Measurements from ENCODE around the gene ZC3H12D.
A peak's percentile ranks its signal among the peaks of the same experiment; 100 is the strongest.

The ZC3H12D gene

GRCh38 chr6:149428606-149429005, 56.2 kb downstream of the ZC3H12D start:
- no peak overlapping the region for H3K4me3 ChIP-seq (ENCODE audit: low read length)
- no peak for DNase-seq (ENCODE audit: low read depth)
- TF ChIP-seq CTCF (conservative IDR thresholded peaks at IDR 0.05; ENCODE audit: low read depth, low read length), result no peak

- DNase-seq (ENCODE audit: low read depth), result no peak
- no peak overlapping the region for H3K4me3 ChIP-seq (ENCODE audit: low read length)
- no peak for TF ChIP-seq CTCF (conservative IDR thresholded peaks at IDR 0.05; ENCODE audit: low read depth, low read length)
Observed at GRCh38 chr6:149425754-149426153, 59.1 kb downstream of the ZC3H12D start.

- no peak for DNase-seq (ENCODE audit: low read depth)
- no peak overlapping the region for H3K4me3 ChIP-seq (ENCODE audit: low read length)
- TF ChIP-seq CTCF (conservative IDR thresholded peaks at IDR 0.05; ENCODE audit: low read depth, low read length), result no peak
Observed at GRCh38 chr6:149425224-149425623, 59.6 kb downstream of the ZC3H12D start.

- DNase-seq (ENCODE audit: low read depth), result no peak
- H3K4me3 ChIP-seq (ENCODE audit: low read length), result peak overlapping the region; percentile 22
- no peak for TF ChIP-seq CTCF (conservative IDR thresholded peaks at IDR 0.05; ENCODE audit: low read depth, low read length)
Observed at GRCh38 chr6:149423964-149424440, 60.8 kb downstream of the ZC3H12D start.

GRCh38 chr6:149422581-149422980, 62.2 kb downstream of the ZC3H12D start:
- no peak for TF ChIP-seq CTCF (conservative IDR thresholded peaks at IDR 0.05; ENCODE audit: low read depth, low read length)
- no peak overlapping the region for H3K4me3 ChIP-seq (ENCODE audit: low read length)
- DNase-seq (ENCODE audit: low read depth), result no peak

GRCh38 chr6:149421132-149421531, 63.7 kb downstream of the ZC3H12D start:
- no peak for DNase-seq (ENCODE audit: low read depth)
- TF ChIP-seq CTCF (conservative IDR thresholded peaks at IDR 0.05; ENCODE audit: low read depth, low read length), result no peak
- H3K4me3 ChIP-seq (ENCODE audit: low read length), result no peak overlapping the region

GRCh38 chr6:149419696-149420404, 65.0 kb downstream of the ZC3H12D start:
- TF ChIP-seq CTCF (conservative IDR thresholded peaks at IDR 0.05; ENCODE audit: low read depth, low read length), result no peak
- no peak overlapping the region for H3K4me3 ChIP-seq (ENCODE audit: low read length)
- no peak for DNase-seq (ENCODE audit: low read depth)

Data from retinal pigment epithelial cell (primary cell).